HG03159 (cell line): ENCODE measurements around the gene C14orf132.
"Not testable (repeated sequence)": the region's sequence is repeated elsewhere in the genome, so short reads cannot be mapped to it uniquely, and the experiment has no call there.

Experiments
- ATAC-seq: cut with Tn5 transposase; IDR thresholded peaks from one replicate; pipeline ENCODE4 v1.9.1; 2021; ENCODE audit warnings: mild to moderate bottlenecking, moderate library complexity; ENCODE audit not compliant: unreplicated experiment

The C14orf132 gene

GRCh38 chr14:96038920-96039632, at the start of gene C14orf132:
TSS of gene C14orf132 (plus strand) at chr14:96039362. CDS start at chr14:96039501, 139 bp downstream.
- ATAC-seq: peak; percentile 65

GRCh38 chr14:95993768-95994592, 45.2 kb upstream of the C14orf132 start:
- no peak for ATAC-seq

- no peak for ATAC-seq
These were observed 44.6 kb upstream of the C14orf132 start for GRCh38 chr14:95994593-95994928.

- no peak for ATAC-seq
These were observed 40.5 kb upstream of the C14orf132 start for GRCh38 chr14:95998656-95999055.

- ATAC-seq: no peak
These were observed 37.2 kb upstream of the C14orf132 start for GRCh38 chr14:96001866-96002497.

- no peak for ATAC-seq
These were observed 36.7 kb upstream of the C14orf132 start for GRCh38 chr14:96002498-96002884.

GRCh38 chr14:96011131-96011530, 28.0 kb upstream of the C14orf132 start:
- no peak for ATAC-seq

GRCh38 chr14:96011607-96012006, 27.6 kb upstream of the C14orf132 start:
- no peak for ATAC-seq

GRCh38 chr14:96012757-96013156, 26.4 kb upstream of the C14orf132 start:
- ATAC-seq: not testable (repeated sequence)

- ATAC-seq: no peak
These were observed 25.0 kb upstream of the C14orf132 start for GRCh38 chr14:96014176-96014575.

GRCh38 chr14:96016501-96017160, 22.5 kb upstream of the C14orf132 start:
- no peak for ATAC-seq

GRCh38 chr14:96017882-96018281, 21.3 kb upstream of the C14orf132 start:
- no peak for ATAC-seq

- ATAC-seq: no peak
These were observed 11.5 kb upstream of the C14orf132 start for GRCh38 chr14:96027431-96028355.

GRCh38 chr14:96029089-96029645, 10.0 kb upstream of the C14orf132 start:
- no peak for ATAC-seq

- no peak for ATAC-seq
These were observed 8.9 kb upstream of the C14orf132 start for GRCh38 chr14:96030108-96030760.

GRCh38 chr14:96031691-96032090, 7.5 kb upstream of the C14orf132 start:
- no peak for ATAC-seq

- no peak for ATAC-seq
These were observed 3.7 kb upstream of the C14orf132 start for GRCh38 chr14:96035456-96035855.

GRCh38 chr14:96037891-96038557, 1.1 kb upstream of the C14orf132 start:
- no peak for ATAC-seq

GRCh38 chr14:96038558-96038919, 623 bp upstream of the C14orf132 start:
- ATAC-seq: no peak
